A673 (cell line): Measurements from ENCODE around the gene SHISA9. TPM values are rescaled to one million over a fixed set of nuclear protein-coding genes. Genes with fewer than 3 reads are reported as not detected.

ENCODE experiments used
- BruUV-seq: library from RNA; stranded (reverse); fragments of 400-500 nt; replicated peaks from 2 replicates; lab custom pipeline; 2021; lab: Mats Ljungman, UMichigan
- CTCF ChIA-PET: fragments of 300-600 bp; sonication (Branson Sonifier 250); formaldehyde crosslinking; loops from one replicate; lab custom pipeline; 2022; ENCODE audit warnings: antibody characterized with exemption; lab: Charles Lee
- POLR2A ChIA-PET: fragments of 300-600 bp; sonication (Branson Sonifier 250); formaldehyde crosslinking; loops from one replicate; lab custom pipeline; 2022; ENCODE audit warnings: antibody characterized with exemption; ENCODE audit not compliant: low non-redundant PET; lab: Charles Lee
- DNase-seq: peaks from one replicate; pipeline ENCODE4 v3.0.0-alpha.2; 2015; ENCODE audit warnings: low spot score
- H3K27ac ChIP-seq: fragments of 200-600 bp; sonication (generic); 2 replicates; pipeline ENCODE4 v1.5.1; 2016; ENCODE audit warnings: mixed run types, low read depth, mild to moderate bottlenecking, mixed read lengths, antibody characterized with exemption, low read length; ENCODE audit not compliant: poor library complexity, severe bottlenecking
- H3K27me3 ChIP-seq: fragments of 200-600 bp; sonication (generic); replicated peaks from 2 replicates; pipeline ENCODE4 v1.6.1; 2017; ENCODE audit warnings: mixed run types, low read depth, mild to moderate bottlenecking, mixed read lengths, antibody characterized with exemption, low read length; ENCODE audit not compliant: insufficient read depth, poor library complexity
- H3K36me3 ChIP-seq: fragments of 200-600 bp; sonication (generic); 2 replicates; pipeline ENCODE4 v1.6.1; 2016; ENCODE audit warnings: mixed run types, mild to moderate bottlenecking, mixed read lengths, antibody characterized with exemption, low read length; ENCODE audit not compliant: insufficient read depth, poor library complexity, severe bottlenecking
- H3K4me1 ChIP-seq: fragments of 200-600 bp; sonication (generic); 2 replicates; pipeline ENCODE4 v1.6.1; 2017; ENCODE audit warnings: mixed run types, mild to moderate bottlenecking, mixed read lengths, antibody characterized with exemption, low read length; ENCODE audit not compliant: insufficient read depth, poor library complexity, severe bottlenecking
- H3K4me3 ChIP-seq: fragments of 200-600 bp; sonication (generic); 2 replicates; pipeline ENCODE4 v1.5.1; 2016; ENCODE audit warnings: low read depth, mixed run types, mild to moderate bottlenecking, mixed read lengths, low read length; ENCODE audit not compliant: poor library complexity, severe bottlenecking
- H3K9me3 ChIP-seq: fragments of 200-600 bp; sonication (generic); 2 replicates; pipeline ENCODE4 v1.6.1; 2016; ENCODE audit warnings: mixed run types, low read depth, mild to moderate bottlenecking, mixed read lengths, antibody characterized with exemption, low read length; ENCODE audit not compliant: poor library complexity, severe bottlenecking
- EZH2 ChIP-seq: fragments of 200-600 bp; sonication (generic); IDR thresholded peaks from 2 replicates; pipeline ENCODE4 v1.6.1; 2017; ENCODE audit warnings: borderline replicate concordance, low read depth, mild to moderate bottlenecking, mixed read lengths, antibody characterized with exemption, low read length; ENCODE audit not compliant: poor library complexity, severe bottlenecking
- intact Hi-C: fragments of 100-400 bp; cut with micrococcal nuclease; formaldehyde crosslinking; loops from one replicate; pipeline ENCODE4 v1.10.0; 2022; ENCODE audit not compliant: unreplicated experiment
- total RNA-seq: library from RNA; stranded (reverse); gene quantifications from 2 replicates; pipeline ENCODE4 v1.2.3, GENCODE V29; 2021
- TF ChIP-seq, protein P1 (sequence below): fragments of 300-800, 200-600 bp; sonication (generic); conservative IDR thresholded peaks from 2 replicates; pipeline ENCODE4 v1.5.1; 2017; ENCODE audit warnings: low read depth, mild to moderate bottlenecking, antibody characterized with exemption, low read length, moderate library complexity, mixed read lengths

Gene SHISA9
- total RNA-seq, 1 experiment from 2014 or later: not detected

DNA sequence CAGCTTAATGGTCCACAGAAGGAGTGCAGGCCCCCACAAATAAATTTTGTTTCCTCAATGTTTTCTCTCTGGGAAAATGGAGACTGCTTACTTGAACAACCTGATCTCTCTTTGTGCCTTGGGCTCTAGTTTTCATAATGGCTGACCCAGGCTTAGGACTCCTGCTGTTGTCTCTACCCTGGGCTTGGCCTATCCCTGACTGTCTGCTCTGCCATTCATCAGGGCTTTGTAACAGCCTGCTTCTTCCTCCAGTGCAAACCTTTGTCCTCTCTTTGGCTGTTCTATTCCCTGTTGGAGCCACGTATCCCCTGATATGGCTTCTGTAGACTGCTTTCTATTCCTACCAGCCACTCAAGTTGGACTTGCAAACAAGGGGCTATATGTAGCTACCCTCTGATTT is 139.8 kb downstream of the SHISA9 start:
- CTCF ChIA-PET: no interaction called here
- no TSS peak for BruUV-seq
- no peaks in the 10 kb centered on the region for H3K27me3 ChIP-seq
- POLR2A ChIA-PET: no interaction called here
- no peaks in the 10 kb centered on the region for H3K36me3 ChIP-seq
- H3K9me3 ChIP-seq: peaks cover 16% of the 10 kb centered on the region
- no peak overlapping the region for H3K27ac ChIP-seq
- TF ChIP-seq EZH2: no peak
- DNase-seq: no peak
- no peak overlapping the region for H3K4me3 ChIP-seq
- H3K4me1 ChIP-seq: no peaks in the 10 kb centered on the region
- intact Hi-C loops: no loop called here

DNA sequence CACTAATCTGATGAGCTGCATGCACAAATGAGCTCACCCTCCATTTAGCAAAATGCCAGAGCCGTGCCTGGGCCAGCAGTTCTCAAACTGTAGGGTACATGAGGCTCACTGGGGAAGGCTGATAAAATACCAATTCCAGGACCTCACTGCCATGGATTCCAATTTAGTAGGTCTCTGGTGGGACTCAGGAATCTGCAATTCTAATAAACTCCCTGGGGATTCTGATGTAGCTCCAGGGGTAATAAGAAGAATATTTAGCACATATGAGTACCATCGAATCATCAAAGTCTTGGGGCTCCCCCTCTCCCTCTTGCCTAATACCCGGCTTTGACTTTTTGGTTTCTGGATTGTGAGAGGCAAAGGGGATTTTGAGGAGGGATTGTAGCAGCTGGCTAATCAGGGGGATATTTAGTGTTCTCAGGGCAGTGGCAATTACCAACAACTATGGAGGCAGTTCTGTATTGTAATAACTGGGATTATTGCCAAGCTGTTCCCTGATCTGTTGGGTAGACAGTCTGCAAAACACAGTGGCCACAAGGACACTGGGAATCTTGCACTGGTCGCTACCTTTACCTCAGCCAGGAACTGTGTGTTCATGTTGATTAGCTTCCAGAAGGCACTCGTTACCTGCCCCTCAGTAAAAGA is 140.4 kb downstream of the SHISA9 start:
- H3K27ac ChIP-seq: no peak overlapping the region
- no peak for DNase-seq
- H3K36me3 ChIP-seq: no peaks in the 10 kb centered on the region
- H3K4me1 ChIP-seq: no peaks in the 10 kb centered on the region
- H3K4me3 ChIP-seq: no peak overlapping the region
- ChIA-PET POLR2A (no interaction called here), CTCF (no interaction called here)
- TF ChIP-seq, protein P1, sequence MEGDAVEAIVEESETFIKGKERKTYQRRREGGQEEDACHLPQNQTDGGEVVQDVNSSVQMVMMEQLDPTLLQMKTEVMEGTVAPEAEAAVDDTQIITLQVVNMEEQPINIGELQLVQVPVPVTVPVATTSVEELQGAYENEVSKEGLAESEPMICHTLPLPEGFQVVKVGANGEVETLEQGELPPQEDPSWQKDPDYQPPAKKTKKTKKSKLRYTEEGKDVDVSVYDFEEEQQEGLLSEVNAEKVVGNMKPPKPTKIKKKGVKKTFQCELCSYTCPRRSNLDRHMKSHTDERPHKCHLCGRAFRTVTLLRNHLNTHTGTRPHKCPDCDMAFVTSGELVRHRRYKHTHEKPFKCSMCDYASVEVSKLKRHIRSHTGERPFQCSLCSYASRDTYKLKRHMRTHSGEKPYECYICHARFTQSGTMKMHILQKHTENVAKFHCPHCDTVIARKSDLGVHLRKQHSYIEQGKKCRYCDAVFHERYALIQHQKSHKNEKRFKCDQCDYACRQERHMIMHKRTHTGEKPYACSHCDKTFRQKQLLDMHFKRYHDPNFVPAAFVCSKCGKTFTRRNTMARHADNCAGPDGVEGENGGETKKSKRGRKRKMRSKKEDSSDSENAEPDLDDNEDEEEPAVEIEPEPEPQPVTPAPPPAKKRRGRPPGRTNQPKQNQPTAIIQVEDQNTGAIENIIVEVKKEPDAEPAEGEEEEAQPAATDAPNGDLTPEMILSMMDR: no peak
- TF ChIP-seq EZH2: no peak
- H3K27me3 ChIP-seq: no peaks in the 10 kb centered on the region
- no TSS peak for BruUV-seq
- H3K9me3 ChIP-seq: peaks cover 17% of the 10 kb centered on the region
- intact Hi-C loops: no loop called here

DNA sequence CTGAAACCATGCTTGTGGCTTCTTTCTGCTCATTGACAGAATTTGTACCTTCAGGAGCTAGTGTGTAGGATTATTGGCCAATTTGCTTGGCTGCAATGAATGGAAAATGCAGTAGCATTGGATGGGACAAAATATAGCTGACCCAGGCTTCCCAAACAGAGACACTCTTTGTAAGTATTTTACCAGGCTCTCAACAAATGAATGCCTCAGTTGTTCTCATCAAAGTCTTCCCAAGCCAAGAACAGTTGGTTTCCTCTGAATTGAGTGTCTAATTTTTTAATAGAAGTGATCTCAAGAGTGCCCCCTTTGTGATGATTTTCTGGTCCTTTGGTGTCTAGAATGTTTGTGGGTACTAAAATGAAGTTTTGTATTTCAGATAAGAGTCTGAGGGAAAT is 140.9 kb downstream of the SHISA9 start:
- TF ChIP-seq EZH2: no peak
- TF ChIP-seq, protein P1: no peak
- Histone ChIP-seq H3K27me3 (no peaks in the 10 kb centered on the region), H3K27ac (no peak overlapping the region), H3K4me3 (no peak overlapping the region), H3K9me3 (peaks cover 17% of the 10 kb centered on the region), H3K4me1 (no peaks in the 10 kb centered on the region), H3K36me3 (no peaks in the 10 kb centered on the region)
- DNase-seq: no peak
- intact Hi-C loops: no loop called here
- POLR2A ChIA-PET: no interaction called here
- no TSS peak for BruUV-seq
- CTCF ChIA-PET: no interaction called here
